Keratinocyte (primary cell): Measurements from ENCODE around the gene TMEM132C. TPM values are rescaled to one million over a fixed set of nuclear protein-coding genes. Genes with fewer than 3 reads are reported as not detected.

Experiments used
- DNase-seq: peaks from one replicate; pipeline ENCODE4 v3.0.0-alpha.2; 2011; ENCODE audit warnings: low read depth, missing footprints, low spot score
- FAIRE-seq: peaks from 2 replicates; lab custom pipeline; 2011; peaks lifted over from hg19 to GRCh38; lab: Jason Lieb, UNC
- H2AFZ ChIP-seq: 2 replicates; pipeline ENCODE4 v1.6.0; 2012; ENCODE audit warnings: low read length, control low read depth, inconsistent platforms; ENCODE audit not compliant: control insufficient read depth
- H3K27ac ChIP-seq: 2 replicates; pipeline ENCODE4 v1.5.1; 2011; ENCODE audit warnings: low read length; ENCODE audit not compliant: control insufficient read depth, insufficient read depth
- H3K27me3 ChIP-seq: 3 replicates; pipeline ENCODE4 v1.6.0; 2011; ENCODE audit warnings: low read length; ENCODE audit not compliant: control insufficient read depth, insufficient read depth; ENCODE audit errors: extremely low read depth
- H3K36me3 ChIP-seq, 2 experiments: 2 replicates in 1 of 2; 3 replicates in 1 of 2; pipeline ENCODE4 v1.5.1; 2011; ENCODE audit warnings: low read length in 2 of 2, mild to moderate bottlenecking in 1 of 2; ENCODE audit not compliant: control insufficient read depth in 2 of 2, insufficient read depth in 2 of 2; ENCODE audit errors: extremely low read depth in 1 of 2
- H3K4me1 ChIP-seq: 3 replicates; pipeline ENCODE4 v1.5.1; 2011; ENCODE audit warnings: low read length; ENCODE audit not compliant: control insufficient read depth, insufficient read depth; ENCODE audit errors: extremely low read depth
- H3K4me2 ChIP-seq: 3 replicates; pipeline ENCODE4 v1.6.0; 2011; ENCODE audit warnings: low read depth, low read length; ENCODE audit not compliant: control insufficient read depth, insufficient read depth; ENCODE audit errors: extremely low read depth
- H3K4me3 ChIP-seq, 3 experiments: fragments of 200-600 bp in 1 of 3; sonication (generic) in 1 of 3; 2 replicates in 2 of 3; 3 replicates in 1 of 3; pipeline ENCODE4 v1.5.1; 2011 to 2016; ENCODE audit warnings: low read length in 3 of 3, mild to moderate bottlenecking in 3 of 3, control low read depth in 2 of 3, inconsistent platforms in 1 of 3, low read depth in 1 of 3, mixed read lengths in 1 of 3, mixed run types in 1 of 3, moderate library complexity in 1 of 3; ENCODE audit not compliant: control insufficient read depth in 2 of 3, insufficient read depth in 2 of 3; ENCODE audit errors: extremely low read depth in 1 of 3
- H3K79me2 ChIP-seq: 2 replicates; pipeline ENCODE4 v1.6.0; 2012; ENCODE audit warnings: low read length; ENCODE audit not compliant: control insufficient read depth, insufficient read depth
- H3K9ac ChIP-seq: 3 replicates; pipeline ENCODE4 v1.6.0; 2011; ENCODE audit warnings: low read length; ENCODE audit not compliant: control insufficient read depth, insufficient read depth; ENCODE audit errors: extremely low read depth
- H3K9me1 ChIP-seq: 3 replicates; pipeline ENCODE4 v1.6.0; 2011; ENCODE audit warnings: low read length; ENCODE audit not compliant: control insufficient read depth, insufficient read depth; ENCODE audit errors: extremely low read depth
- H3K9me3 ChIP-seq: 2 replicates; pipeline ENCODE4 v1.5.1; 2012; ENCODE audit warnings: low read depth, low read length; ENCODE audit not compliant: control insufficient read depth
- H4K20me1 ChIP-seq: 3 replicates; pipeline ENCODE4 v1.6.0; 2011; ENCODE audit warnings: low read length; ENCODE audit not compliant: control insufficient read depth, insufficient read depth; ENCODE audit errors: extremely low read depth
- CTCF ChIP-seq, 3 experiments: IDR thresholded peaks in 1 of 3; conservative IDR thresholded peaks in 1 of 3; optimal IDR thresholded peaks in 1 of 3; 2 replicates in 2 of 3; 3 replicates in 1 of 3; pipeline versions ENCODE3 to v1.5.1; 2011; ENCODE audit warnings: low read length in 3 of 3, mild to moderate bottlenecking in 3 of 3, moderate library complexity in 2 of 3, control low read depth in 1 of 3, inconsistent platforms in 1 of 3; ENCODE audit not compliant: insufficient read depth in 2 of 3; ENCODE audit errors: extremely low read depth in 1 of 3
- EZH2 ChIP-seq: IDR thresholded peaks from one replicate; pipeline ENCODE4 v1.6.1; 2012; ENCODE audit warnings: inconsistent platforms, mild to moderate bottlenecking, low read length, moderate library complexity
- dilution Hi-C: fragments of 300-500 bp; cut with MboI; formaldehyde crosslinking; loops from one replicate; pipeline ENCODE4 v1.7.0; 2020; ENCODE audit warnings: low sequenced_read_pairs; ENCODE audit not compliant: extremely low pct_ligation_motif_present
- polyA plus RNA-seq, 5 experiments: library from polyadenylated mRNA; depleted of rRNA in 3 of 5; stranded (reverse) in 3 of 5; stranded (forward) in 1 of 5; unstranded in 1 of 5; fragments of >200 nt; gene quantifications; 1 replicate in 1 of 5; 2 replicates in 3 of 5; 3 replicates in 1 of 5; pipeline versions ENCODE4 v1.2.1 to v1.2.3, GENCODE V29; 2011 to 2012; ENCODE audit warnings: missing spikeins in 2 of 5, low read depth in 1 of 5, low replicate concordance in 1 of 5

The TMEM132C gene
- polyA plus RNA-seq, 1 donor (not counting 4 experiments of a cell fraction or from before 2014, with no cell fraction given): not detected

GRCh38 chr12:128747441-128747840 is 480.5 kb downstream of the TMEM132C start:
- Histone ChIP-seq H3K9me1 (no peaks in the 10 kb centered on the region), H2AFZ (no peak overlapping the region), H3K4me3 (no peak overlapping the region), H3K36me3 (no peaks in the 10 kb centered on the region), H3K27ac (no peak overlapping the region), H3K9me3 (no peaks in the 10 kb centered on the region), H3K4me1 (no peaks in the 10 kb centered on the region), H4K20me1 (no peaks in the 10 kb centered on the region), H3K9ac (no peak overlapping the region), H3K4me2 (no peak overlapping the region), H3K27me3 (no peaks in the 10 kb centered on the region), H3K79me2 (no peaks in the 10 kb centered on the region)
- FAIRE-seq (no peak), DNase-seq (no peak)
- dilution Hi-C loops: no loop called here
- TF ChIP-seq EZH2: no peak
- TF ChIP-seq CTCF (optimal IDR thresholded peaks at IDR 0.05 in 1 of 3, IDR thresholded peaks at IDR 0.05 in 1 of 3, conservative IDR thresholded peaks at IDR 0.05 in 1 of 3; ENCODE audit: extremely low read depth in 1 of 3, insufficient read depth in 2 of 3, low read length in 3 of 3): no peak

- Histone ChIP-seq H3K4me3 (no peak overlapping the region), H3K9me3 (no peaks in the 10 kb centered on the region), H3K9me1 (no peaks in the 10 kb centered on the region), H3K9ac (no peak overlapping the region), H3K27me3 (no peaks in the 10 kb centered on the region), H3K79me2 (no peaks in the 10 kb centered on the region), H4K20me1 (no peaks in the 10 kb centered on the region), H3K4me2 (no peak overlapping the region), H3K36me3 (no peaks in the 10 kb centered on the region), H3K27ac (no peak overlapping the region), H2AFZ (no peak overlapping the region), H3K4me1 (no peaks in the 10 kb centered on the region)
- TF ChIP-seq EZH2: no peak
- no peak for TF ChIP-seq CTCF (optimal IDR thresholded peaks at IDR 0.05 in 1 of 3, IDR thresholded peaks at IDR 0.05 in 1 of 3, conservative IDR thresholded peaks at IDR 0.05 in 1 of 3; ENCODE audit: extremely low read depth in 1 of 3, insufficient read depth in 2 of 3, low read length in 3 of 3)
- DNase-seq (no peak), FAIRE-seq (no peak)
- dilution Hi-C loops: no loop called here
These were observed 485.4 kb downstream of the TMEM132C start for GRCh38 chr12:128752386-128752785.
